ENCODE results near the gene CYCS. TPM values are rescaled to one million over a fixed set of nuclear protein-coding genes. Genes with fewer than 3 reads are reported as not detected.
"Not testable (repeated sequence)": the region's sequence is repeated elsewhere in the genome, so short reads cannot be mapped to it uniquely, and the experiment has no call there.

CYCS gene
- total and polyA plus RNA-seq, 5 experiments from 2014 or later = 56.1 to 121 (median 95.4) TPM

GRCh38 chr7:25116621-25117020 lies 8.4 kb downstream of the CYCS start:
- Mint-ChIP-seq H3K27me3 (no peaks in the 10 kb centered on the region), H3K4me3 (peak overlapping the region in 1 of 10 donors; percentile 38), H3K4me1 (peaks cover 15 to 23% (median 18%) of the 10 kb centered on the region in 4 donors), H3K27ac (peak overlapping the region in 9 of 10 donors; percentile 8 to 89 (median 41)), H3K36me3 (peaks cover 0 to 27% (median 2%) of the 10 kb centered on the region in 3 donors), H3K9me3 (no peaks in the 10 kb centered on the region)
- DNase-seq (no peak), ATAC-seq (no peak)
- POLR2A ChIA-PET = no interaction called here

DNA sequence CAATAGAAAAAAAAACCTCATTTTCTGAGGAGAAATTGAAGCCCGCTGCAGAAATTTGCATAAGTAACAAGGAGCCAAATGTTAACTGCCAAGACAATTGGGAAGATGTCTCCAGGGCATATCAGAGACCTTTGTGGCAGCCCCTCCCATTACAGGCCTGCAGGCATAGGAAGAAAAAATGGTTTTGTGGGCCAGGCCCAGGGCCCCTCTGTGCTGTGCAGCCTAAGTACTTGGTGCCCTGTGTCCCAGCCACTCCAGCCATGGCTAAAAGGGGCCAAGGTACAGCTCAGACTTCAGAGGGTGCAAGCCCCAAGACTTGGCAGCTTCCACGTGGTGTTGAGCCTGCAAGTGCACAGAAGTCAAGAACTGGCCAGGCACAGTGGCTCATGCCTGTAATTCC lies 14.5 kb downstream of the CYCS start:
- H3K9me3 Mint-ChIP-seq, H3K4me3 Mint-ChIP-seq, H3K36me3 Mint-ChIP-seq, H3K27me3 Mint-ChIP-seq, H3K4me1 Mint-ChIP-seq, ATAC-seq, DNase-seq: not testable (repeated sequence)
- H3K27ac Mint-ChIP-seq = peak overlapping the region in 1 of 10 donors; percentile 25
- POLR2A ChIA-PET = interaction anchor here (0.7 to 1.7 kb wide), 2 partner anchors 15 to 200 kb away, joined by 3 read pairs; partner anchors contain the start of gene CYCS

- ATAC-seq (no peak), DNase-seq (no peak)
- peaks cover 0 to 2% (median 0%) of the 10 kb centered on the region in 3 donors for H3K36me3 Mint-ChIP-seq
- no peaks in the 10 kb centered on the region for H3K9me3 Mint-ChIP-seq
- H3K4me1 Mint-ChIP-seq = peaks cover 0 to 2% (median under 1%) of the 10 kb centered on the region in 4 donors
- H3K4me3 Mint-ChIP-seq = no peak overlapping the region
- no peaks in the 10 kb centered on the region for H3K27me3 Mint-ChIP-seq
- POLR2A ChIA-PET = no interaction called here
- H3K27ac Mint-ChIP-seq = no peak overlapping the region
These were observed 15.8 kb downstream of the CYCS start for GRCh38 chr7:25109276-25109675.

GRCh38 chr7:25105911-25106310 lies 19.1 kb downstream of the CYCS start:
- POLR2A ChIA-PET = no interaction called here
- Mint-ChIP-seq H3K4me1 (no peaks in the 10 kb centered on the region), H3K9me3 (no peaks in the 10 kb centered on the region), H3K27me3 (peaks cover 0 to 4% (median 0%) of the 10 kb centered on the region in 5 donors), H3K27ac (no peak overlapping the region), H3K4me3 (no peak overlapping the region), H3K36me3 (no peaks in the 10 kb centered on the region)
- ATAC-seq = no peak
- no peak for DNase-seq

GRCh38 chr7:25103773-25104172 lies 21.3 kb downstream of the CYCS start:
- Mint-ChIP-seq H3K9me3 (no peaks in the 10 kb centered on the region), H3K27me3 (peaks cover 0 to 4% (median 0%) of the 10 kb centered on the region in 5 donors), H3K36me3 (no peaks in the 10 kb centered on the region), H3K27ac (no peak overlapping the region), H3K4me3 (no peak overlapping the region), H3K4me1 (no peaks in the 10 kb centered on the region)
- POLR2A ChIA-PET = no interaction called here
- no peak for ATAC-seq
- no peak for DNase-seq

DNA sequence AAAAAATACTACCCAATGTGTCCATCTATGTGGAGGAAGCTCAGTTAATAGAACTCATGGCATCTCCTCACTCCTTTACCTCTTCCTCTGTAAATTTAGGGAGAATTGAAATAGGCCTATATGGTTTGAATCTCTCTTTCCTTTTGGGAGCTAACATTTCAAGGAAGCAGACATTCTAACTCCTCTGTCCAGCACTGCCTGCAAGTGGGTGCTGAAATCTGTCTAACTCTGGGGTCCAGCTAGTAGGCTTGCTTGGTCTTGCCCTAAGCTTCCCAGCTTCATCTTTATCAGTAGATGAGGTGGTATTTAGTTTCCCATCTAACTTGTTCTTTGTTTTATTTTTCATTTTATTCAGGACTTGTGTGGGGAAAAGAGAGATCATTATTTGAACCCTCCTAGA lies 23.2 kb downstream of the CYCS start:
- ATAC-seq (no peak), DNase-seq (no peak)
- no peak overlapping the region for H3K4me3 Mint-ChIP-seq
- H3K4me1 Mint-ChIP-seq = no peaks in the 10 kb centered on the region
- H3K27me3 Mint-ChIP-seq = peaks cover 0 to 4% (median 2%) of the 10 kb centered on the region in 5 donors
- POLR2A ChIA-PET = interaction anchor here (0.7 kb wide), 1 partner anchor 281 kb away, joined by 3 read pairs; no protein-coding TSS in a partner anchor
- H3K9me3 Mint-ChIP-seq = no peaks in the 10 kb centered on the region
- H3K36me3 Mint-ChIP-seq = no peaks in the 10 kb centered on the region
- H3K27ac Mint-ChIP-seq = no peak overlapping the region

GRCh38 chr7:25098096-25099046 lies 26.7 kb downstream of the CYCS start:
- peak; percentile 83 to 86 for ATAC-seq
- POLR2A ChIA-PET = interaction anchor here (1.7 kb wide), 1 partner anchor 27 kb away, joined by 3 read pairs; the partner anchor contains the start of gene CYCS
- Mint-ChIP-seq H3K27me3 (peaks cover 0 to 4% (median under 1%) of the 10 kb centered on the region in 5 donors), H3K4me3 (no peak overlapping the region), H3K36me3 (no peaks in the 10 kb centered on the region), H3K9me3 (no peaks in the 10 kb centered on the region), H3K27ac (no peak overlapping the region), H3K4me1 (peaks cover 3 to 12% (median 5%) of the 10 kb centered on the region in 4 donors)
- DNase-seq = peak; percentile 15 to 75 (median 43)

- no peak overlapping the region for H3K27ac Mint-ChIP-seq
- no peak overlapping the region for H3K4me3 Mint-ChIP-seq
- H3K27me3 Mint-ChIP-seq = peaks cover 0 to 4% (median 3%) of the 10 kb centered on the region in 5 donors
- no peak for ATAC-seq
- H3K36me3 Mint-ChIP-seq = no peaks in the 10 kb centered on the region
- H3K9me3 Mint-ChIP-seq = no peaks in the 10 kb centered on the region
- POLR2A ChIA-PET = interaction anchor here (0.6 kb wide), 1 partner anchor 17 kb away, joined by 3 read pairs; no protein-coding TSS in a partner anchor
- peaks cover 4 to 16% (median 7%) of the 10 kb centered on the region in 4 donors for H3K4me1 Mint-ChIP-seq
- DNase-seq = no peak
These were observed 29.3 kb downstream of the CYCS start for GRCh38 chr7:25095516-25096345.

DNA sequence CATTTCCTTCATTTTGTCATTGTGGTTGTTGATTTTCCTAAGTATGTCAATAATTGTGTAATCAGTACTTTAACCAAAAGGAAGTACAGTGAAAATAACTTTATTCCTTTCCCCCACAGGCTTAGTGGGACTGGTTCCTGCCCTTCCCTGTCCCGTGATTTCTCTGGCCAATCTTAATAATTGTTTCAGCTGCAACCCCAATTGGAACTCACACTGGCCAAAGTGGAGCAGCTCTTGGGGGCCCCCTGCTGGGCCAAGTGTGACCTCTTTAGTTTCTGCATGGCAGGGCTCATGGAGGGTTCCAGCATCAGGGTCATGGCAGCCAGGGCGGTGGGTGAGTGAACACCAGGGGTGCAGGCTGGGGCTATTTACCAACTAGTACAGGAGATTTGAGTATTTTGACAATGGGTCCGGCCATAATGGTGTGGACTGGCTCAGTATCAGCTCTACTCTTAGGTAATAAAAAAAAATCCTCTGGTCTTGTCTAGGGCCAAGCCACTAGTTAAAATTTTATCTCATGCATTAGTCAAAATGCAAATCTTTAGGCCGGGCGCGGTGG lies 31.7 kb downstream of the CYCS start:
- ATAC-seq = peak; percentile 89 to 93
- peaks cover 0 to 4% (median 3%) of the 10 kb centered on the region in 5 donors for H3K27me3 Mint-ChIP-seq
- H3K4me3 Mint-ChIP-seq = no peak overlapping the region
- H3K27ac Mint-ChIP-seq = no peak overlapping the region
- H3K9me3 Mint-ChIP-seq = no peaks in the 10 kb centered on the region
- no peaks in the 10 kb centered on the region for H3K36me3 Mint-ChIP-seq
- POLR2A ChIA-PET = interaction anchor here (1.5 kb wide), 1 partner anchor 114 kb away, joined by 4 read pairs; the partner anchor contains the start of gene OSBPL3
- H3K4me1 Mint-ChIP-seq = peaks cover 4 to 16% (median 7%) of the 10 kb centered on the region in 4 donors
- DNase-seq = peak; percentile 42 to 78 (median 63)

DNA sequence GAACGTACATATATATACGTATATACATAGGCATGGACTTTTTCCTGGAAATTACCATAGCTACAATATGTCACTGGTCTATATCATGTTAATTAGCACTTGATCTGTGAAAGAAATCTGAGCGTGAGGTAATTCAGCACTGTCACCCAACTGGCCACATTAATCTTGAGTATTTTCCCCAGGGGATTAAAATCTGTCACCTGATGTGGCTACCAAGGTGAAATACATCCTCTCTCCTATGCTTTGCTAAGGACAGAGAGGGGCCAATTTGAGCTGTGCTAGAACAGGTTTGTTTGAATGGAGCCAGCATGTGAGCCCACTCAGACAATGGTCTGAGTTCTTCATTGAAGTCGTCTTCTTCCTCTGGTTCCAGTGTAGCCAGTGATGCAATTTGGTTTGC lies 33.3 kb downstream of the CYCS start:
- DNase-seq (no peak), ATAC-seq (no peak)
- POLR2A ChIA-PET = no interaction called here
- Mint-ChIP-seq H3K4me3 (no peak overlapping the region), H3K4me1 (peaks cover 4 to 16% (median 7%) of the 10 kb centered on the region in 4 donors), H3K36me3 (no peaks in the 10 kb centered on the region), H3K27me3 (peaks cover 0 to 3% (median 2%) of the 10 kb centered on the region in 5 donors), H3K9me3 (no peaks in the 10 kb centered on the region), H3K27ac (no peak overlapping the region)

- Mint-ChIP-seq H3K27ac (no peak overlapping the region), H3K4me1 (peaks cover 4 to 16% (median 7%) of the 10 kb centered on the region in 4 donors), H3K4me3 (no peak overlapping the region), H3K9me3 (no peaks in the 10 kb centered on the region), H3K36me3 (no peaks in the 10 kb centered on the region), H3K27me3 (peaks cover 0 to 3% (median 2%) of the 10 kb centered on the region in 5 donors)
- POLR2A ChIA-PET = no interaction called here
- ATAC-seq = no peak
- no peak for DNase-seq
These were observed 33.9 kb downstream of the CYCS start for GRCh38 chr7:25091176-25091575.

- Mint-ChIP-seq H3K4me1 (peaks cover 4 to 16% (median 7%) of the 10 kb centered on the region in 4 donors), H3K36me3 (no peaks in the 10 kb centered on the region), H3K4me3 (no peak overlapping the region), H3K9me3 (no peaks in the 10 kb centered on the region), H3K27me3 (peaks cover 0 to 3% (median 0%) of the 10 kb centered on the region in 5 donors), H3K27ac (no peak overlapping the region)
- DNase-seq = no peak
- ATAC-seq = no peak
- POLR2A ChIA-PET = no interaction called here
These were observed 34.7 kb downstream of the CYCS start for GRCh38 chr7:25090374-25090773.
